PFSK-1 (cell line): ENCODE results near the gene EYA2.

Source experiments
- POLR2AphosphoS5 ChIP-seq: IDR thresholded peaks from 2 replicates; pipeline ENCODE4 v1.6.1; 2012; ENCODE audit warnings: low read depth, mild to moderate bottlenecking, control low read depth, low read length, moderate library complexity
- SIN3A ChIP-seq: IDR thresholded peaks from 2 replicates; pipeline ENCODE4 v1.6.1; 2012; ENCODE audit warnings: mild to moderate bottlenecking, low read length, moderate library complexity, borderline replicate concordance; ENCODE audit not compliant: insufficient read depth
- TAF1 ChIP-seq: IDR thresholded peaks from 2 replicates; pipeline ENCODE4 v1.6.1; 2012; ENCODE audit warnings: low read length, control low read depth, borderline replicate concordance; ENCODE audit not compliant: insufficient read depth
- TF ChIP-seq, protein P1 (sequence below), 2 experiments: IDR thresholded peaks; 2 replicates each; pipeline versions ENCODE4 v1.6.1 to v1.8.0; 2011 to 2012; ENCODE audit warnings: low read depth in 2 of 2, low read length in 2 of 2, control low read depth in 1 of 2, inconsistent platforms in 1 of 2, mild to moderate bottlenecking in 1 of 2, moderate library complexity in 1 of 2; ENCODE audit not compliant: insufficient read depth in 1 of 2

DNA sequence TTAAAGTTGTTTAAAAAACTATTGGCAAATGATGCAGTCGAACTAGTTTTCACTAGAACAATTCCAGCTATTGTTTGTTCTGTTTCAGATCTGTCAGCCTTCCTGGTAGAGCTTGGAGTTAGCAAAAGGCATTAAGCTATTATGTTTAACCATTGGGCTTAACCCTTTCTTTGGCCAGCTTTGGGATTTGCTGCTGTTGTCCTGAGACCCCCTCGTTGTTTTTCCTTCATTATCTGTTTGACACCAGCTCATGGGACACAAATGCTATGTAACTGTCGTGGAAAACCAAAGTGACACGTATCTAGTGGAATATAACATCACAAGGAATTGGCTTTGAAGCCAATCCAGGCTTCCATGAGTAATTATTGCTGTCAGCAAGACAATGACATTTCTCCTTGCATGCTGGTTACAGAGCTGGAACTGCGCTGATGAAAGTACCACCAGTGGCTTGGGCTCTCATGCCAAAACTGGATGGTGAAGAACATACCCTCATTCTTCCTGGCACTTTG, 96.0 kb downstream of the EYA2 start:
- TF ChIP-seq POLR2AphosphoS5: no peak
- TF ChIP-seq, protein P1, sequence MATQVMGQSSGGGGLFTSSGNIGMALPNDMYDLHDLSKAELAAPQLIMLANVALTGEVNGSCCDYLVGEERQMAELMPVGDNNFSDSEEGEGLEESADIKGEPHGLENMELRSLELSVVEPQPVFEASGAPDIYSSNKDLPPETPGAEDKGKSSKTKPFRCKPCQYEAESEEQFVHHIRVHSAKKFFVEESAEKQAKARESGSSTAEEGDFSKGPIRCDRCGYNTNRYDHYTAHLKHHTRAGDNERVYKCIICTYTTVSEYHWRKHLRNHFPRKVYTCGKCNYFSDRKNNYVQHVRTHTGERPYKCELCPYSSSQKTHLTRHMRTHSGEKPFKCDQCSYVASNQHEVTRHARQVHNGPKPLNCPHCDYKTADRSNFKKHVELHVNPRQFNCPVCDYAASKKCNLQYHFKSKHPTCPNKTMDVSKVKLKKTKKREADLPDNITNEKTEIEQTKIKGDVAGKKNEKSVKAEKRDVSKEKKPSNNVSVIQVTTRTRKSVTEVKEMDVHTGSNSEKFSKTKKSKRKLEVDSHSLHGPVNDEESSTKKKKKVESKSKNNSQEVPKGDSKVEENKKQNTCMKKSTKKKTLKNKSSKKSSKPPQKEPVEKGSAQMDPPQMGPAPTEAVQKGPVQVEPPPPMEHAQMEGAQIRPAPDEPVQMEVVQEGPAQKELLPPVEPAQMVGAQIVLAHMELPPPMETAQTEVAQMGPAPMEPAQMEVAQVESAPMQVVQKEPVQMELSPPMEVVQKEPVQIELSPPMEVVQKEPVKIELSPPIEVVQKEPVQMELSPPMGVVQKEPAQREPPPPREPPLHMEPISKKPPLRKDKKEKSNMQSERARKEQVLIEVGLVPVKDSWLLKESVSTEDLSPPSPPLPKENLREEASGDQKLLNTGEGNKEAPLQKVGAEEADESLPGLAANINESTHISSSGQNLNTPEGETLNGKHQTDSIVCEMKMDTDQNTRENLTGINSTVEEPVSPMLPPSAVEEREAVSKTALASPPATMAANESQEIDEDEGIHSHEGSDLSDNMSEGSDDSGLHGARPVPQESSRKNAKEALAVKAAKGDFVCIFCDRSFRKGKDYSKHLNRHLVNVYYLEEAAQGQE (IDR thresholded peaks at IDR 0.05; ENCODE audit: insufficient read depth in 1 of 2, low read depth in 2 of 2, low read length in 2 of 2): no peak
- TF ChIP-seq TAF1: no peak
- TF ChIP-seq SIN3A: no peak
